ENCODE results near the gene AKR1E2. TPM values are rescaled to one million over a fixed set of nuclear protein-coding genes. Genes with fewer than 3 reads are reported as not detected.

AKR1E2 gene
- total and polyA plus RNA-seq, 2 donors (not counting 1 experiment from before 2014, with no cell fraction given) = 0.42 TPM; not detected in 1

DNA sequence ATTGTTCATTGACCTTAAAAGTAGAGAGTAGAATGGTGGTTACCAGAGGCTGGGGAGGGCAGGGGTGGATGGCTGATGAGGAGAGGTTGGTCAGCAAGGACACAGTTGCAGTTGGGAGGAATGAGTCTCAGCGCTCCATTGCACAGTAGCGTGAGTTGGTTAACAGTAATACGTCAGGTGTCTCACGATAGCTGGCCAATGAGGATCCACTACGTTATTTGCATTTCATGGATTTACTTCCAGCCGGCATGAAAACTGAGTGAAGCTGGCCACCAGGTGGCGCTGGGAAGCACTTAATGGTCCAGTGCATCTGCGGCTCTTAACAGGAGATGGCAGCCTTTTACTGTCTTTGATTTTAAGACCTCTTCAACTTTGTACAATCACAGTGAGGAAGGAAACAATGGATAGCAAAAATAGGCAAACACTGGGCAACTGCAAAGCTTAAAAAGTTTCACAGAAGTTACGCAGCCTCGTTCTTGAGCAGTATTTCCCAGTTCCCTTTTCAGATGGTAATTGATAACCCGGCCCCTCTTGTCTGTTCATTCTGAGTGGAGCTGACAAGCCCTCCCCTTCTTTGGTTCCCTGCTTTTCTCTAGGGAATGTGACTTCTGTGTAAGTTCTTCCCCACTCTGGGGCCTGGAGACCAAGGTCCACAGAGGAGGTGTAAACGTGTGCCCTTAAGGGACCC, 23.7 kb downstream of the AKR1E2 start:
- H3K4me1 Mint-ChIP-seq = peaks cover 12% of the 10 kb centered on the region
- ATAC-seq (ENCODE audit: low read depth) (peak; percentile 76), DNase-seq (peak; percentile 79)
- Histone ChIP-seq H3K27me3 (replicated peaks in 1 of 4; ENCODE audit: control extremely low read depth in 1 of 4, control insufficient read depth in 3 of 4, insufficient read depth in 4 of 4, low read length in 3 of 4) (no peaks in the 10 kb centered on the region), H3K4me1 (ENCODE audit: control insufficient read depth in 2 of 2, insufficient read depth in 2 of 2, low read length in 2 of 2) (peaks cover 8 to 10% of the 10 kb centered on the region in 2 donors), H3K4me3 (ENCODE audit: control extremely low read depth in 1 of 5, extremely low read depth in 1 of 5, insufficient read depth in 1 of 5, low read depth in 2 of 5, low read length in 4 of 5) (no peak overlapping the region), H3K79me2 (ENCODE audit: control insufficient read depth, insufficient read depth, low read length) (no peaks in the 10 kb centered on the region), H4K20me1 (ENCODE audit: control insufficient read depth, insufficient read depth, low read length, poor library complexity, severe bottlenecking) (no peaks in the 10 kb centered on the region), H3K4me2 (replicated peaks; ENCODE audit: low read depth, low read length, poor library complexity, severe bottlenecking) (peak overlapping the region; percentile 45), H2AFZ (ENCODE audit: insufficient read depth, low read depth, low read length, poor library complexity, severe bottlenecking) (peak overlapping the region; percentile 69), H3K9me3 (ENCODE audit: control extremely low read depth in 1 of 3, control insufficient read depth in 2 of 3, insufficient read depth in 1 of 3, low read length in 2 of 3) (no peaks in the 10 kb centered on the region), H3K9ac (ENCODE audit: low read length) (no peak overlapping the region), H3K27ac (ENCODE audit: low read length in 2 of 2) (no peak overlapping the region), H3K36me3 (replicated peaks in 1 of 2; ENCODE audit: control extremely low read depth in 1 of 2, control insufficient read depth in 1 of 2, extremely low read depth in 1 of 2, insufficient read depth in 2 of 2, low read length in 1 of 2) (no peaks in the 10 kb centered on the region)
- POLR2A ChIA-PET = no interaction called here
- H3K27ac Mint-ChIP-seq = no peak overlapping the region
- H3K9me3 Mint-ChIP-seq (ENCODE audit: insufficient read depth) = no peaks in the 10 kb centered on the region
- WGBS (ENCODE audit: insufficient coverage) = 3% methylated on average over 11 of the region's 12 CpGs
- peak overlapping the region; percentile 63 for H3K4me3 Mint-ChIP-seq
- H3K27me3 Mint-ChIP-seq = peaks cover 6% of the 10 kb centered on the region
- CTCF ChIA-PET = interaction anchor here (0.8 to 4.0 kb wide), 13 partner anchors 10 to 797 kb away, joined by 3 to 26 read pairs (median 3); no protein-coding TSS in a partner anchor
- intact Hi-C loops (cut with micrococcal nuclease) = loop anchor here (2.0 kb wide), 1 partner anchor 773 kb away; no protein-coding TSS in a partner anchor
- TF ChIP-seq EZH2 (IDR thresholded peaks at IDR 0.05; ENCODE audit: borderline replicate concordance, insufficient read depth, low read depth, low read length, poor library complexity, severe bottlenecking) = no peak
- TF ChIP-seq, protein P1, sequence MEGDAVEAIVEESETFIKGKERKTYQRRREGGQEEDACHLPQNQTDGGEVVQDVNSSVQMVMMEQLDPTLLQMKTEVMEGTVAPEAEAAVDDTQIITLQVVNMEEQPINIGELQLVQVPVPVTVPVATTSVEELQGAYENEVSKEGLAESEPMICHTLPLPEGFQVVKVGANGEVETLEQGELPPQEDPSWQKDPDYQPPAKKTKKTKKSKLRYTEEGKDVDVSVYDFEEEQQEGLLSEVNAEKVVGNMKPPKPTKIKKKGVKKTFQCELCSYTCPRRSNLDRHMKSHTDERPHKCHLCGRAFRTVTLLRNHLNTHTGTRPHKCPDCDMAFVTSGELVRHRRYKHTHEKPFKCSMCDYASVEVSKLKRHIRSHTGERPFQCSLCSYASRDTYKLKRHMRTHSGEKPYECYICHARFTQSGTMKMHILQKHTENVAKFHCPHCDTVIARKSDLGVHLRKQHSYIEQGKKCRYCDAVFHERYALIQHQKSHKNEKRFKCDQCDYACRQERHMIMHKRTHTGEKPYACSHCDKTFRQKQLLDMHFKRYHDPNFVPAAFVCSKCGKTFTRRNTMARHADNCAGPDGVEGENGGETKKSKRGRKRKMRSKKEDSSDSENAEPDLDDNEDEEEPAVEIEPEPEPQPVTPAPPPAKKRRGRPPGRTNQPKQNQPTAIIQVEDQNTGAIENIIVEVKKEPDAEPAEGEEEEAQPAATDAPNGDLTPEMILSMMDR (IDR thresholded peaks at IDR 0.05) = peak; percentile 85

DNA sequence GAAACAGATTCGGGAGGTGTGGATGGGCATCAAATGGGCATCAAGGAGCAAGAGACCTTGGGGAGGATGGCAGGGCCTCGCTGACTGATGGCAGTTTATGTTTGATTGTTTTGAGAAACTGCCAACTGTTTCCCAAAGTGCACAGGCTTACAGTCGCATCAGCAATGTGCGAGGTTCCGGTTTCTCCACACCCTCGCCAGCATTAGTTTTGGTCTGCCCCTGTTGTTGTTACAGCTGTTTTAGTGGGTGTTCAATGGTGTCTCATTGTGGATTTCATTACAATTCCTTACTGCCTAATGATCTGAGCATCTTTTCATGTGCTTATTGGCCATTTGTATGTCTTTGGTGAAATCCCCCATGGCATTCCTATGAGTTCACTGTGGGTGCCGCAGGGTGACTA, 24.4 kb downstream of the AKR1E2 start:
- Mint-ChIP-seq H3K9me3 (ENCODE audit: insufficient read depth) (no peaks in the 10 kb centered on the region), H3K27me3 (peaks cover 6% of the 10 kb centered on the region), H3K4me3 (no peak overlapping the region), H3K27ac (no peak overlapping the region), H3K4me1 (peaks cover 12% of the 10 kb centered on the region)
- Histone ChIP-seq H3K4me1 (ENCODE audit: control insufficient read depth in 2 of 2, insufficient read depth in 2 of 2, low read length in 2 of 2) (peaks cover 8 to 10% of the 10 kb centered on the region in 2 donors), H3K4me2 (replicated peaks; ENCODE audit: low read depth, low read length, poor library complexity, severe bottlenecking) (no peak overlapping the region), H3K4me3 (ENCODE audit: control extremely low read depth in 1 of 5, extremely low read depth in 1 of 5, insufficient read depth in 1 of 5, low read depth in 2 of 5, low read length in 4 of 5) (no peak overlapping the region), H3K27me3 (replicated peaks in 1 of 4; ENCODE audit: control extremely low read depth in 1 of 4, control insufficient read depth in 3 of 4, insufficient read depth in 4 of 4, low read length in 3 of 4) (no peaks in the 10 kb centered on the region), H4K20me1 (ENCODE audit: control insufficient read depth, insufficient read depth, low read length, poor library complexity, severe bottlenecking) (no peaks in the 10 kb centered on the region), H2AFZ (ENCODE audit: insufficient read depth, low read depth, low read length, poor library complexity, severe bottlenecking) (no peak overlapping the region), H3K9me3 (ENCODE audit: control extremely low read depth in 1 of 3, control insufficient read depth in 2 of 3, insufficient read depth in 1 of 3, low read length in 2 of 3) (no peaks in the 10 kb centered on the region), H3K9ac (ENCODE audit: low read length) (no peak overlapping the region), H3K79me2 (ENCODE audit: control insufficient read depth, insufficient read depth, low read length) (no peaks in the 10 kb centered on the region), H3K27ac (ENCODE audit: low read length in 2 of 2) (no peak overlapping the region), H3K36me3 (replicated peaks in 1 of 2; ENCODE audit: control extremely low read depth in 1 of 2, control insufficient read depth in 1 of 2, extremely low read depth in 1 of 2, insufficient read depth in 2 of 2, low read length in 1 of 2) (no peaks in the 10 kb centered on the region)
- POLR2A ChIA-PET = no interaction called here
- ATAC-seq (ENCODE audit: low read depth) (no peak), DNase-seq (no peak)
- WGBS (ENCODE audit: insufficient coverage) = 88% methylated on average over 2 of the region's 7 CpGs
- no peak for TF ChIP-seq EZH2 (IDR thresholded peaks at IDR 0.05; ENCODE audit: borderline replicate concordance, insufficient read depth, low read depth, low read length, poor library complexity, severe bottlenecking)
- TF ChIP-seq, protein P1 (IDR thresholded peaks at IDR 0.05) = no peak
- CTCF ChIA-PET = interaction anchor here (0.6 to 4.0 kb wide), 9 partner anchors 10 to 796 kb away, joined by 3 to 26 read pairs (median 4); no protein-coding TSS in a partner anchor
- intact Hi-C loops (cut with micrococcal nuclease) = no loop called here
